Measurements from ENCODE around the gene DENND6B.
"Not testable (repeated sequence)": the region's sequence is repeated elsewhere in the genome, so short reads cannot be mapped to it uniquely, and the experiment has no call there.

Gene DENND6B, protein sequence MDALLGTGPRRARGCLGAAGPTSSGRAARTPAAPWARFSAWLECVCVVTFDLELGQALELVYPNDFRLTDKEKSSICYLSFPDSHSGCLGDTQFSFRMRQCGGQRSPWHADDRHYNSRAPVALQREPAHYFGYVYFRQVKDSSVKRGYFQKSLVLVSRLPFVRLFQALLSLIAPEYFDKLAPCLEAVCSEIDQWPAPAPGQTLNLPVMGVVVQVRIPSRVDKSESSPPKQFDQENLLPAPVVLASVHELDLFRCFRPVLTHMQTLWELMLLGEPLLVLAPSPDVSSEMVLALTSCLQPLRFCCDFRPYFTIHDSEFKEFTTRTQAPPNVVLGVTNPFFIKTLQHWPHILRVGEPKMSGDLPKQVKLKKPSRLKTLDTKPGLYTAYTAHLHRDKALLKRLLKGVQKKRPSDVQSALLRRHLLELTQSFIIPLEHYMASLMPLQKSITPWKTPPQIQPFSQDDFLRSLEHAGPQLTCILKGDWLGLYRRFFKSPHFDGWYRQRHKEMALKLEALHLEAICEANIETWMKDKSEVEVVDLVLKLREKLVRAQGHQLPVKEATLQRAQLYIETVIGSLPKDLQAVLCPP

DNA sequence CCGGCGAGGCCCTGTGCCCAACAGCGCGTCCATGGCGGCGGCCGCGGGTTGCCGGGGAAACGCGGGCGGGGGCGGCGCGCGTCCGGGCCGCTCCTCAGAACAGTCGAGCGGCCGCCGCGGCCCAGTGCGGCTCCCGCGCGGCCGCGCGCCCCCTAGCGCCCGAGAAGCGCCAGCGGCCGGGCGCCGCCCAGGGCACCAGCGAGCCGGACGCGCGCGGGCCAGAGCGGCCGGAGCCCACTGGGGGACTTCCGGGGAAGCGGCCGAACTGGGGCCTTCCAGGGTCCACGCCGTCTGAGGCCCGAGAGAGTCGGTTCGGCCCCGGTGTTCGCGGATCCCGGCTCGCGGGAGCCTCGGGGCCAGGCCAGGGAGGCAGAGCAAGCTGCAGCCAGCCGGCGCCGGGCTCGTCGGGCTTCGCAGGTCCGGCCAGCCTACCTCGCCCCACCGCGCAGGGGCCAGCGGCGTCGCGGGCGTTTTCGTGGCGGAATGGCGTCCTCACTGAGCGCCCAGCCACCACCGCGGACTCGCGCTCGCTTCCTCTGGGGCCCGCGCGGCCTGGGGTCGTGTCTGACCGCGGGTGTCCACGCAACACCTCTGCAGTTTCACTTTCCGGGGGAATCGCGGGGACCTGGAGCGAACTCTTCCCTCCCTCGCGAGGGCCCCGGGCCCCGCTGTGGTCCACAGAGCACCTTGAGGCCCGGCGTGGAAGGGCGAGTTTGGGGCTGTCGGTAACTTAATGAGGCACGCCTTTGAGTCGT, at the start of gene DENND6B:
Gene DENND6B, minus strand, starts transcription at position 57 of the 755 bp plus-strand sequence. Its CDS starts 24 bp downstream, at position 33.
- DNase-seq, result peak; percentile 89

DNA sequence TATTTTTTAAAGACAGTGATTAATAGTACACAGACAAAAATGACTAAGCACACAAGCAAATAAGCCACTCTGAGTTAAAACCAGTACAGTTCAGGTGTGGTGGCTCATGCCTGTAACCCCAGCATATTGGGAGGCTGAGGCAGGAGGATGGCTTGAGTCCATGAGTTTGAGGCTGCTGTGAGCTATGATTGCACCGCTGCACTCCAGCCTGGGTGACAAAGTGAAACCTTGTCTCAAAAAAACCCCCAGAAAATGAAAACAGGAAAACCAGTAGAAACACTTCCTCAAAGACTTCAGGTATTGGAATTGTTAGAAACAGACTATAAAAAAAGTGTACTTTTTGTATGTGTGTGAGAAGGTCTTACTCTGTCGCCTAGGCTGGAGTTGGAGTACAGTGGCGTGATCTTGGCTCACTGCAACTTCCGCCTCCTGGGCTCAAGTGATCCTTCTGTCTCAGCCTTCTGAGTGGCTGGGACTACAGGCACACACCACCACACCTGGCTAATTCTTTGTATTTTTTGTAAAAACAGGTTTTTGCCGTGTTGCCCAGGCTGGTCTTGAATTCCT, 49.4 kb upstream of the DENND6B start:
- DNase-seq, result no peak

DNA sequence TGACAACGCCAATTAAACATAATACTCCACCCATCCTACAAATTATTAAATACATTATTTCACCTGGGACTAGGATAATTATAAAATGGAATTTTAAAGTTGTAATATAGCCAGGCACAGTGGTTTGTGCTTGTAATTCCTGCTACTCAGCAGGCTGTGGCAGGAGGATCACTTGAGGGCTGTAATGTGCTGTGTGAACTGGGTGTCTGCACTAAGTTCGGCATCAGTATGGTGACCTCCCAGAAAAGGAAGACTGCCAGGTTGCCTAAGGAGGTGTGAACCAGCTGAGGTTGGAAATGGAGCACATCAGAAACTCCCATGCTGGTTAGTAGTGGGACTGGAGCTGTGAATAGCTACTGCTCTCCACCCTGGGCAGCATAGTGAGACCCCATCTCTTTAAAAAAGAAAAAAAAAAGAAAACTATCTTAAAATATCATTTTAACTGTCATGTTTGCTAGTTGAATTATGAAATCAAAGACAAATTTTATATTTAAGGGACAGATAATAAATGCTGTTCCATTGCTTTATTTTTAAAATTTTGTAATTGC, 44.4 kb upstream of the DENND6B start:
- DNase-seq, result no peak

DNA sequence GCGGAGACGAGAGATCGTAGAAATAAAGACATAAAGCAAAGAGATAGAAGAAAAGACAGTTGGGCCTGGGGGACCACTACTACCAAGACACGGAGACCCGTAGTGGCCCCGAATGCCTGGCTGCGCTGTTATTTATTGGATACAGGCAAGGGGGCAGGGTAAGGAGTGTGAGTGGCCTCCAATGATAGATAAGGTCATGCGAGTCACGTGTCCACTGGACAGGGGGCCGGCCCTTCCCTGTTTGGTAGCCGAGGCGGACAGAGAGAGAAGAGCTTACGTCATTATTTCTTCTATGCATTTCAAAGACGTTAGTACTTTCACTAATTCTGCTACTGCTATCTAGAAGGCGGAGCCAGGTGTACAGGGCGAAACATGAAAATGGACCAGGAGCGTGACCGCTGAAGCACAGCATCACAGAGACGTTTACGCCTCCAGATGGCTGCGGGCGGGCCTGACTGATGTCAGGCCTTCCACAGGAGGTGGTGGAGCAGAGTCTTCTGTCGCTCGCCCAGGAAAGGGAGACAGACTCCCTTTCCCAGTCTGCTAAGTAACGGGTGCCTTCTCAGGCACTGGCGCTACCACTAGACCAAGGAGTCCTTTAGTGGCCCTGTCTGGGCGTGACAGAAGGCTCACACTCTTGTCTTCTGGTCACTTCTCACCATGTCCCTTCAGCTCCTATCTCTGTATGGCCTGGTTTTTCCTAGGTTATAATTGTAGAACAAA, 41.1 kb upstream of the DENND6B start:
- DNase-seq, result no peak

DNA sequence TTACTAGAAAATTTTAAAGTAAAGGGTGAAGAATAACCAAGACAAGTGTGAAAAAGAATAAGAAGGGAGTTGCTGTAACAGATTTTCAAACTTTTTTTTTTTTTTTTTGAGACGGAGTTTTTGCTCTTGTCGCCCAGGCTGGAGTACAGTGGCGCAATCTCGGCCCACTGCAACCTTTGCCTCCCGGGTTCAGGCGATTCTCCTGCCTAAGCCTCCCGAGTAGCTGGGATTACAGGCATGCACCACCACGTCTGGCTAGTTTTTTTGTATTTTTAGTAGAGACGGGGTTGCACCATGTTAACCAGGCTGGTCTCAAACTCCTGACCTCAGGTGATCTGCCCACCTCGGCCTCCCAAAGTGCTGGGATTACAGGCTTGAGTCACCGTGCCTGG, 37.0 kb upstream of the DENND6B start:
- DNase-seq, result not testable (repeated sequence)

DNA sequence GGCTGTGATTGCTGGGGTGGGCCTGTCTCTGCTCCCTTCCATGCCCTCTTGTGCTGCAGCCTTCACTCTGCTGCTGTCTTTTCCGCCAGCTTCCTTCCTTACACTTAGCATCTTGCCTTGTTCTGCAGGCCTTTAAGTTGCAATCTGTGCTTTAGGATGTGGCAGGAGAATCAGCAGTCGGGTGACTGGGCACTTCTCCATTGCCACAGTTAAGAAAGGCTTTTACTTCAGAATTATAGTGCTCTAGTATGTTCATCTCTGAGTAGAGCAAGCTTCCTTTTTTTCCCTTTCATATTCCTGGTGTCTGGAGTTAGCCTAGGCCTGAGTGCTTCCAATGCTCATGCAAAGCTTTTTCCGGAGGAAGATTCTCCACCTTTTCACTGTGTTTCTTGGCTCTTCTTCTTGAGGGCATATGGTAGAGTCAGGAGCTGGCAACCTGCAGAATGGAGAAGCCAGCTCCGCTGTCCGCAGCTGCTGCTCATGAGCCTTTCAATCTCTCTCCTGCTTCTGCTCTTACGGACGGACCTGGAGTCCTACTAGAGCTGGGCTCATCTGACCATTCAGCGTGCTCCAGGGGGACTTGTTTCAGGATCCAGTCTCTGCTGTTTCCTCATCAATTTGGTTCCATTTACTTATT, 36.5 kb upstream of the DENND6B start:
- DNase-seq, result no peak

DNA sequence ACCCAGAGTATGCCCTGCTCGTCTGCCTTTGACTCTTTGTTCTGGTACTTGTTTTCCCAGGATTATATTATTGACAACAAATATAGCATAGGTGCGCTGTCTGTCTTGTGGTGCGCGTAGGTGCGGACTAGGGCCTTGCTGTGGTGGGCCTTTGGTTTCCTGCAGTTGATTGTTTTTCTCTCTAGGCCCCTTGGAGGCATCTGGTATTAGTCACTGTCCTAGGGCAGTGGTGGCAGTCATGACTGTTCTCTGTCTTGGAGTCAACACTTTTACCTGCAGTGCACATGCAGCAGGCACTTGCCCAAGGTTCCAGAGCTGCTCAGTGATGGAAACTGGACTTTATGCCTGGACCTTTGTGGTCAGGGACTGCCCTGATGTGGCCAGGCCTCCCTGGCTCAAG, 34.9 kb upstream of the DENND6B start:
- no peak for DNase-seq

DNA sequence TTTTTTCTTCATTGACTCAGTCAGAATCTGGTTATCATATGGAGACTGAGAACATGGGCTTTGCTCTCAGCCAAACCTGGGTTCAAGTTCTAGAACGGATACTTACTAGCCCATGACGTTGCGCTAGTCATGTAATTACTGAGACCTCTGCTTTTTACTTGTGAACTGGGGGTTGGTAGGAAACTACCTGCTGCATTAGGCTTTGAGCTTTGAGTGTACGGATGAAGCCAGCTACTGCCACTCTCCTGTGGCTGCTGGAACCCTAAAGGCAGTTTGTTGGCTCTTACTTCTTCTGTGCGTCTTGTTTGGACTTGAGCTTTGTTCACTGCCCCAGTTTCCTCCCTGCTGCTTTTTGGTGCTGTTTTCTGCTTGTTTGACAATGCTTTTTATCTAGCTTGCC, 34.4 kb upstream of the DENND6B start:
- DNase-seq, result no peak

DNA sequence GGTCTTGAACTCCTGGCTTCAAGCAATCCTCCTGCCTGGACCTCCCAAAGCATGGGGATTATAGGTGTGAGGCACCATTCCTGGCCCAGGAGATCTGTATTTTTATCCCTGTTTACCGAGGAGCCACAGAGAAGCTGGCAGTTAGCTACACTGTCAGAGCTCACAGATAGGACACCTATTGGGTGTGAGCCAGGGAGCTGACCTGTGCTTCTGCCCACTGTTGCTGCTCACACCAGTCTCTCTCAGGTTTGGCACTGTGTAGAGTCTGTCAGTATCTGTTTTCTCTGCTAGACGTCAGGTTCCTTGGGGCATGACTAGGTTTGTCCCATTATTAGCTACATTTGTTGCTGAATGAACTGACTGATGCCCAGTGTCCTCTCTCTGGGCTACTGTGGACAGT, 33.8 kb upstream of the DENND6B start:
- no peak for DNase-seq

DNA sequence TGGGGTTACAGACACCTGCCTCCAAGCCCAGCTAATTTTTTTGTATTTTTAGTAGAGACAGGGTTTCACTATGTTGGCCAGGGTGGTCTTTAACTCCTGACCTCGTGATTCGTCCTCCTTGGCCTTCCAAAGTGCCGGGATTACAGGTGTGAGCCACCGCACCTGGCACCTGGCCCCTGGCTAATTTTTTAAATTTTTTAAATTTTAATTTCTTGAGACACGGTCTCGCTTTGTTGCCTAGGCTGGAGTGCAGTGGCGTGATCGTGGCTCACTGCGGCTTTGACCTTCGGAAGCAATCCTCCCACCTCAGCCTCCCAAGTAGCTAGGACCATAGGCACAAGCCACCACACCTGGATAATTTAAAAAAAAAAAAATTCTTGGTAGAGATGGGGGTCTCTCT, 30.9 kb upstream of the DENND6B start:
- no peak for DNase-seq

DNA sequence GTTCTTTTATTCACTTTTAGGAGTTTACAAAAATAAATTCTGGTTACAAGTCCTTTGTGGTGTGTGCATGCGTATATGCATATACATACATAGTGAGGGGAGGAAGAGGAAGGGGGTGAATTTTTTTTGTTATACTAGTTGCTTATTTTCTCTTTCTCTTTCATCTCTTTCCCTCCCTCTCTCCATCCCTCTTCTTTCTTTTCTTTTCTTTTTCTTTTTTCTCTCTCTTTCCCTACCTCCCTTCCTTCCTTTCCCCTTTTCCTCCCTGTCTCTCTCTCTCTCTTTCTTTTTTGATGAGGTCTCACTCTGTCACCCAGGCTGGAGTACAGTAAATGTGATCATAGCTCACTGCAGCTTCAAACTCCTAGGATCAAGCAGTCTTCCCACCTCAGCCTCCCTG, 30.4 kb upstream of the DENND6B start:
- DNase-seq, result no peak

DNA sequence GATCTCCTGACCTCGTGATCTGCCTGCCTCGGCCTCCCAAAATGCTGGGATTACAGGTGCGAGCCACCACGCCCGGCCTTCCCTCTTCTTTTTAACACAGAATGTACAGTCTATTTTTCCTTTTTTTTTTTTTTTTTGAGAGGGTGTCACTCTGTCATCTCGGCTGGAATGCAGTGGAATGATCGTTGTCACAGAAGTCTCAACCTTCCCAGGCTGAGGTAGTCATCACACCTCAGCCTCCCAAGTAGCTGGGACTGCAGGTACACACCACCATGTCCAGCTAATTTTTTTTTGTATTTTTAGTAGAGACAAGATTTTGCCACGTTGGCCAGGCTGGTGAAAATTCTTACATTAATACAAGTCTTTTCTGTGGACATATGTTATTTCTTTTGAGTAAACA, 29.4 kb upstream of the DENND6B start:
- DNase-seq, result no peak

DNA sequence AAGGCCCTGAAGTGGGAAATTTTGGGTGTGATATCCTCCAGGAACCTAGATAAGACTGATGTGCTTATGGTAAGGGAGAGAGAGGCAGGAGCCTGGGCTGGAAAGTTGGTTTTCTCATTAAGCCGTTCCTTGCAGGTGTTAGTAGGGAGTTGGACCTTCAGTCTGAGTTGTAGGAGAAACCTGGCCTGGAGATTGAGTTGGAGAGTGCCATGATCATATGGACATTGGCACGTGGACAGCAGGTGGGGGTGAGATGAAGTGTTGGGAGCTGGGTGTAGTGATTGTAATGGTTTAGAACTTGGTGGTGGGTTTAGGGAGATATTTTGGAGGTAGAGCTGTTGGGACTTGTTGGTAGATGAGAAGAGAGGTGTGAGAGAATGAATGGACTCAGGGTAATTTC, 21.2 kb upstream of the DENND6B start:
- no peak for DNase-seq

DNA sequence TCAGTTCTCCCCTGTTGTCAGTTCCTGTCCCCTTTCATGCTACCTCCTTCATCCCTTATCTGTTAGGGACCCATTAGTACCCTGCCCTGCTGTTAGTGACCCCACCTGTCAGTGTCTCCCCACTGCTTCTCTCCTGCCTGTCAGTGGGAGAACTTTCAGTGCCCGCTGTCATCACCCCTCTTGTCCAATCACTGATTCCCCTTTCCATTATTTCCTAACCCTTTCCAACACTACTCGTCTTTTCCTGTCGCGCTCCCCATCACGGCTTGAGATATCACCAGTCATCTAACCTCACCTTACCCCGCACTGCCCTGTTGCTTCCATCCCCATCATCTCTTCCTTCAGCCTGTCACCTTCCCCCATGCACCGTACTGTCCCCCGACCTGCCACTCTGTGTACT, 20.3 kb upstream of the DENND6B start:
- no peak for DNase-seq

DNA sequence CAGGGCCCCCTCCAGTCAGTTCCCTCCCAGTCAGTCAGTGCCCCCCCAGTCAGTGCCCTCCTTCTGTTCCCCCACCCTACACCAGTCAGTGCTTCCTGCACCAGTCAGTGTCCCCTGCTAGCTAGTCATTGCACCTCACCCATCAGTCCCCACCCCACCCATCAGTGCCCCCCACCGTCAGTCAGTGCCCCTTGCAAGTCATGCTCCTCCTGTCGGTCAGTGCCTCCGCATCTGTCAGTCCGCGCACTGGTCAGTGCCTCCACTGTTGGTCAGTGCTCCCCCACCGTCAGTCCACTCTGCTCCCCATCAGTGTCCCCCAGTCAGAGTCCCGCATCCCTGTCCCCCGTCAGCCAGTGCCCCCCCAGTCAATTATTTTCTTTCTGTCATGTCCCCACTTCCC, 19.7 kb upstream of the DENND6B start:
- no peak for DNase-seq

DNA sequence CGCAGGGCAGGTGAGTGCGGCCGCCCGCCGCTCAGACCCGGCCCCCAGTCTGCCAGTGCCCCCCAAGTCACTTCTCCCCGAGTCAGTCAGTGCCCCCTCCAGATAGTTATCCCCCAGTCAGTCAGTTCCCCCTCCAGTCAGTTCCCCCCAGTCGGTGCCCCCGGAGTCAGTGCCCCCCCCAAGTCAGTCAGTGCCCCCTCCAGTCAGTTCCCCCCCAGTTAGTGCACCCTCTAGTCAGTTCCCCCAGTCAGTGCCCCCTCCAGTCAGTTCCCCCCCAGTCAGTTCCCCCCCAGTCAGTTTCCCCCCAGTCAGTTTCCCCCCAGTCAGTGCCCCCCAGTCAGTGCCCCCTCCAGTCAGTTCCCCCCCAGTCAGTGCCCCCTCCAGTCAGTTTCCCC, 16.7 kb upstream of the DENND6B start:
- no peak for DNase-seq

DNA sequence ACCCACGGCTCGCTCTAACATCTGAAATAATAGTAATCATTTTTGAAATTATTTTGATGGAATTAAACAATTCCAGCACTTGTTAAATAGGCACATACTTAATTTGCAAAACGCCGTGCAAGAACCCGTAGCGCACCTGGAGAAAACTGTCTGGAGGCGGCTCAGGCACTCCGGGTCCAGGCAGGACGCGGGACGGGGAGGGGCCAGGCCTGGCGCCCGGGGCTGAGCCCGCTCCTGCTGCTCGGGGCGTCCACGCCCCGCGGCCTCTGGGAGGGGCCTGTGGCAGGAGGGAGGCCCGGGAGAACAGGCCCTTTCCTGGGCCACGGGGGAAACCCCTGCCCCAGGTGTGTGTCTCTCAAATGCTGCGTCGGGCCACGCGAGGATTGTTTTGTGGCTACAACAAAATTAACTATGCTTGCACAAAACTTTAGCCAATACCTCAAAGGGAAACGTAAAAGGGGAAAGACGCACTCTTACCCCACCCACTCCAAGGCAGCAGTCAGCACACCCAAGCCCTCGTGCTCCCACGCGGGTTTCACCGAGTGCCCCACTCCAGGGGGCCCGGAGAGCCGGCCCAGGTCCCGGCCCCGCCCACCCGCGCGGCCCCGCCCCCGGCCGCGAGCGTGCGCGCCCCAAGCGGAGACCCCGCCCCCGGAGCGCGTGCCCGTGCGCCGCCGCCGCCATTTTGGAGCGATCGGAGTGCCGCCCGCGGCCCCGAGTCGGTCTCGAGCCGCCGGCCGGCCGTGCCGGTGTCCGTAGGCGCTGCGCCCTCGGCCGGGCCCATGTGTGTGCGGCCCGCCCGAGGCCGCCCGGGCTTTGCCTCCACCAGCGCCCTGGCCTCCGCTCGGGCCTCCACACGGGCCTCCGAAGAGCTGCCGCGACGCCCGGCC, 16.1 kb upstream of the DENND6B start, which contains the start of gene PPP6R2:
Gene PPP6R2, plus strand, starts transcription at position 677 of the 890 bp plus-strand sequence. CDS start 50,582 bp downstream, outside the sequence.
- peak; percentile 98 for DNase-seq

DNA sequence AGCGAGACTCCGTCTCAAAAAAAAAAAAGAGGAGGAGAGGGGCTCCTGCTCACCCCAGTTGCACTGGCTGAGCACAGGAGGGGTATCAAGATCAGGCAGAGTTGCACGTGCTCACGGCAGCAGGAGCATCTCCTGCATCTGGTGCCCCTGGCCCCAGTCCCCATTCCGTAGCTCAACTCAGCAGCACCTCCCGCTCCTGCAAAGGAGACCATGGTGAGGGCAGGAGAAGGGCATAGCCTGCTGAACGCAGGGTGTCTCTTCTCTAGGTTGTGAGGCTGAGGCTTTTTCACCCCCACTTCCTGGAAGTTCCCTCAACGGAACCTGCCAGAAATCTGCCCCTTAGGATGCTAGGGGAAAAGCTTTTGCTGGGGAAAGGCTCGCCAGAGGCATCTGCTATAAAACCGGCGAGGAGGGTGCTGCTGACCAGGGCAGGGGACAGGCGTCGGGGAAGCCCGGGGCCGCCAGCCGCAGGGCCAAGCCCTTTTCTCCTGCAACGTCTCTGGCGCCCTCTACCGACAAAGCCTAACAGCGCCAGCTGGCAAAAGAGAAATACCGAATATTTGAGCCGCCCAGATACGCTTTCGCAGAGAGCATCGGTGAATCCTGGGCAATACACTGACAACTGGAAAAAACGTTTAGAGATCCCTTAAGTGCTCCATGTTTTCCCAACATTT, 15.3 kb upstream of the DENND6B start:
- peak; percentile 97 for DNase-seq

DNA sequence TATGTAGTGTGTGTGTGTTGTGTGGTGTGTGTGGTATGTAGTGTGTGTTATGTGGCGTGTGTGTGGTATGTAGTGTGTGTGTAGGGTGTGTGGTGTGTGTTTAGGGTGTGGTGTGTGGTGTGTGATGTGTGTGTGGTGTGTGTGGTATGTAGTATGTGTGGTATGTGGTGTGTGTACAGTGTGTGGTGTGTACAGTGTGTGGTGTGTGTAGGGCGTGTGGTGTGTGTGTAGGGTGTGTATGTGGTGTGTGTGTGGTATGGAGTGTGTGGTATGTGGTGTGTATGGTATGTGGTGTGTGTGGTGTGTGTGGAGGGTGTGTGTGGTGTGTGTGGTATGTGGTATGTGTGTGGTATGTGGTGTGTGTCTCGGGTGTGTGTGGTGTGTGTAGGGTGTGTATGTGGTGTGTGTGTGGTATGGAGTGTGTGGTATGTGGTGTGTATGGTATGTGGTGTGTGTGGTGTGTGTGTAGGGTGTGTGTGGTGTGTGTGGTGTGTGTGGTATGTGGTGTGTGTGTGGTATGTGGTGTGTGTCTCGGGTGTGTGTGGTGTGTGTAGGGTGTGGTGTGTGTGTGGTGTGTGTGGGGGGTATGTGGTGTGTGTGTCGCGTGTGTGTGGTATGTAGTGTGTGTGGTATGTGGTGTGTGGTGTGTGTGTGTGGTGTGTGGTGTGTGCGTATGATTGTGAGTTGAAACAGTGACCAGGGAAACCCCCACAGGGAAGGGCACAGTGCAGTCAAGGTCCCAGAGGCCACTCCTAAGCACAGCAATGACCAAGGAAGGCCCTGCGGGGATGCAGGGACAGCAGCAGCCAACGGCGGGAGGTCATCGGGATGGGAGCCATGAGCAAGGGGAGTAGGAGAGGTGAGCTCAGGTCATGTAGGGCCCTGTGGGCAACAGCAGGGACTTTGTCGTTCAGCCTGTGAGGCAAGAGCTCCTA, 13.4 kb upstream of the DENND6B start:
- DNase-seq, result no peak

Data from activated CD8-positive, alpha-beta memory T cell treated with anti-CD3 and anti-CD28 coated beads, Interleukin-2, amount 50 U/mL, for 48 hours (primary cell).